Measurements from ENCODE around the gene ZGPAT.

The ZGPAT gene

GRCh38 chr20:63750807-63751470 lies 43.1 kb downstream of the ZGPAT start:
- no peaks in the 10 kb centered on the region for H3K9me3 ChIP-seq (ENCODE audit: low read length)
- peaks cover 3% of the 10 kb centered on the region; the same call in 1 of the 2 replicates for H3K27me3 ChIP-seq (ENCODE audit: insufficient read depth, low read length)
- H3K4me2 ChIP-seq (ENCODE audit: low read length), result no peak overlapping the region
- no peaks in the 10 kb centered on the region for H3F3A ChIP-seq (ENCODE audit: insufficient read depth, low read length)
- no peak overlapping the region for H3K4me3 ChIP-seq (ENCODE audit: low read depth, low read length, poor library complexity, severe bottlenecking)
- H3K79me2 ChIP-seq (ENCODE audit: insufficient read depth, low read length), result no peaks in the 10 kb centered on the region
- no peak overlapping the region for H3K9ac ChIP-seq (ENCODE audit: low read length)
- H4K20me1 ChIP-seq (ENCODE audit: insufficient read depth, low read length), result no peaks in the 10 kb centered on the region
- no peak overlapping the region for H3K27ac ChIP-seq (ENCODE audit: low read depth, low read length, poor library complexity, severe bottlenecking)
- H3K9me2 ChIP-seq (ENCODE audit: low read depth, low read length), result no peaks in the 10 kb centered on the region
- no peak overlapping the region for H2AFZ ChIP-seq (ENCODE audit: low read length)
- H3K4me1 ChIP-seq (ENCODE audit: insufficient read depth, low read length, severe bottlenecking), result peaks cover 3% of the 10 kb centered on the region
- no peaks in the 10 kb centered on the region for H3K36me3 ChIP-seq (ENCODE audit: insufficient read depth, low read length)
- TF ChIP-seq EZH2 (IDR thresholded peaks at IDR 0.05; ENCODE audit: borderline replicate concordance, low read length) (no peak), CTCF (IDR thresholded peaks at IDR 0.05; ENCODE audit: low read length) (no peak)

DNA sequence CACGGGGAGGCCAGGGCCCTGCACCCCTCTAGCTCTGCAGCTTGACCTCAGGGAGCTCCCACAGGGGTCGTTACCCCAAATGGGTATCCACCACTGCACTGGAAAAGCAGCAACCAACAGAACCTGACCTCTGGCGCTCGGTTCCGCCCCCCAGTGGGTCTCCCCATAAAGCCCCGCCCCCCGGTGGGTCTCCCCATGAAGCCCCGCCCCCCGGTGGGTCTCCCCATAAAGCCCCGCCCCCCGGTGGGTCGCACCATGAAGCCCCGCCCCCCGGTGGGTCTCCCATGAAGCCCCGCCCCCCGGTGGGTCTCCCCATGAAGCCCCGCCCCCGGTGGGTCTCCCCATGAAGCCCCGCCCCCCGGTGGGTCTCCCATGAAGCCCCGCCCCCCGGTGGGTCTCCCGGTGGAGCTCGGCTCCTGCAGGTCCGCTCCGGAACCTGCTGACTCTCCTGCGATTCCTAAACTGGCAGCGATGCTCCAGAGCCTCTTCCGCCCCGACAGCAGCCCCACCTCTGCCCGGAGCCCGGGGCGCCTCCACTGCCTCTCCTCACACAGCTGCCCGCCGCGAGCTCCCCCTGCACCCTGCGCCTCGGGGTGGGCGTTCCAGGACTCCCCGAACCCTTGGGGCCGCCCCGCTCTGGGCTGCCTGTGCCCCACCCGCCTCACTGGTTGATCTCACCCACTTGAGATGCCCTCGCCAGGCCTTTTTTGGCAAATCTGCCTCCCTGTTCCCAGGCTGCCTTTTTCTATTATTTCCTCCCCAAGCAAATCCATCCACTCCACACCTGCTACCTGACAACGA lies 43.8 kb downstream of the ZGPAT start:
- Histone ChIP-seq H3K9me3 (ENCODE audit: low read length) (no peaks in the 10 kb centered on the region), H3K9me2 (ENCODE audit: low read depth, low read length) (no peaks in the 10 kb centered on the region), H3K9ac (ENCODE audit: low read length) (no peak overlapping the region), H4K20me1 (ENCODE audit: insufficient read depth, low read length) (no peaks in the 10 kb centered on the region), H3K4me2 (ENCODE audit: low read length) (no peak overlapping the region), H2AFZ (ENCODE audit: low read length) (no peak overlapping the region), H3K36me3 (ENCODE audit: insufficient read depth, low read length) (no peaks in the 10 kb centered on the region), H3K27me3 (ENCODE audit: insufficient read depth, low read length) (peaks cover 5% of the 10 kb centered on the region; the same call in 1 of the 2 replicates), H3F3A (ENCODE audit: insufficient read depth, low read length) (no peaks in the 10 kb centered on the region), H3K4me1 (ENCODE audit: insufficient read depth, low read length, severe bottlenecking) (peaks cover 3% of the 10 kb centered on the region), H3K79me2 (ENCODE audit: insufficient read depth, low read length) (no peaks in the 10 kb centered on the region), H3K4me3 (ENCODE audit: low read depth, low read length, poor library complexity, severe bottlenecking) (no peak overlapping the region), H3K27ac (ENCODE audit: low read depth, low read length, poor library complexity, severe bottlenecking) (no peak overlapping the region)
- TF ChIP-seq EZH2 (IDR thresholded peaks at IDR 0.05; ENCODE audit: borderline replicate concordance, low read length), result no peak
- no peak for TF ChIP-seq CTCF (IDR thresholded peaks at IDR 0.05; ENCODE audit: low read length)

- Histone ChIP-seq H3K4me1 (ENCODE audit: insufficient read depth, low read length, severe bottlenecking) (peaks cover 2% of the 10 kb centered on the region), H3K9ac (ENCODE audit: low read length) (no peak overlapping the region)
These were observed 44.7 kb downstream of the ZGPAT start for GRCh38 chr20:63752411-63753101.

More at GRCh38 chr20:63752411-63753101, 44.7 kb downstream of the ZGPAT start:
- Histone ChIP-seq H3K36me3 (ENCODE audit: insufficient read depth, low read length) (no peaks in the 10 kb centered on the region), H3K4me3 (ENCODE audit: low read depth, low read length, poor library complexity, severe bottlenecking) (no peak overlapping the region), H4K20me1 (ENCODE audit: insufficient read depth, low read length) (no peaks in the 10 kb centered on the region), H3K27ac (ENCODE audit: low read depth, low read length, poor library complexity, severe bottlenecking) (no peak overlapping the region), H3K9me2 (ENCODE audit: low read depth, low read length) (no peaks in the 10 kb centered on the region), H3K27me3 (ENCODE audit: insufficient read depth, low read length) (peaks cover 5% of the 10 kb centered on the region; the same call in 1 of the 2 replicates), H3F3A (ENCODE audit: insufficient read depth, low read length) (no peaks in the 10 kb centered on the region), H2AFZ (ENCODE audit: low read length) (no peak overlapping the region), H3K79me2 (ENCODE audit: insufficient read depth, low read length) (no peaks in the 10 kb centered on the region), H3K4me2 (ENCODE audit: low read length) (no peak overlapping the region), H3K9me3 (ENCODE audit: low read length) (no peaks in the 10 kb centered on the region)
- no peak for TF ChIP-seq CTCF (IDR thresholded peaks at IDR 0.05; ENCODE audit: low read length)
- TF ChIP-seq EZH2 (IDR thresholded peaks at IDR 0.05; ENCODE audit: borderline replicate concordance, low read length), result no peak
